T-helper 1 cell (primary cell): ENCODE measurements around the gene ATAD2B.

Experiments used
- DNase-seq, 5 donors: peaks; one replicate each; pipeline ENCODE4 v3.0.0-alpha.2; 2012 to 2020

The ATAD2B gene

GRCh38 chr2:23905155-23905554 is 21.8 kb downstream of the ATAD2B start:
- DNase-seq: no peak

GRCh38 chr2:23904692-23905091 is 22.2 kb downstream of the ATAD2B start:
- DNase-seq: no peak

- DNase-seq: no peak
These were observed 22.7 kb downstream of the ATAD2B start for GRCh38 chr2:23904215-23904614.

- DNase-seq: no peak
These were observed 23.9 kb downstream of the ATAD2B start for GRCh38 chr2:23903034-23903433.

- DNase-seq: no peak
These were observed 24.7 kb downstream of the ATAD2B start for GRCh38 chr2:23901966-23902846.

GRCh38 chr2:23900541-23901322 is 26.2 kb downstream of the ATAD2B start:
- DNase-seq: no peak

GRCh38 chr2:23900133-23900532 is 26.8 kb downstream of the ATAD2B start:
- no peak for DNase-seq

- no peak for DNase-seq
These were observed 55.7 kb downstream of the ATAD2B start for GRCh38 chr2:23871206-23871605.

- peak in 1 of 5 donors; percentile 33 for DNase-seq
These were observed 59.5 kb downstream of the ATAD2B start for GRCh38 chr2:23867449-23867848.

GRCh38 chr2:23862716-23863426 is 64.1 kb downstream of the ATAD2B start:
- no peak for DNase-seq

- DNase-seq: no peak
These were observed 65.0 kb downstream of the ATAD2B start for GRCh38 chr2:23861952-23862351.

GRCh38 chr2:23859983-23860382 is 66.9 kb downstream of the ATAD2B start:
- no peak for DNase-seq

GRCh38 chr2:23859234-23859633 is 67.7 kb downstream of the ATAD2B start:
- DNase-seq: no peak

- DNase-seq: no peak
These were observed 76.2 kb downstream of the ATAD2B start for GRCh38 chr2:23850564-23851256.

GRCh38 chr2:23844905-23845304 is 82.0 kb downstream of the ATAD2B start:
- DNase-seq: no peak

- DNase-seq: no peak
These were observed 83.6 kb downstream of the ATAD2B start for GRCh38 chr2:23843051-23843976.

GRCh38 chr2:23839919-23840578 is 86.9 kb downstream of the ATAD2B start:
- DNase-seq: no peak

GRCh38 chr2:23838996-23839395 is 87.9 kb downstream of the ATAD2B start:
- DNase-seq: no peak

- DNase-seq: no peak
These were observed 88.3 kb downstream of the ATAD2B start for GRCh38 chr2:23838581-23838980.

- DNase-seq: no peak
These were observed 89.1 kb downstream of the ATAD2B start for GRCh38 chr2:23837871-23838270.
